NCI-H82 treated with DMSO at 0.1 percent for 48 hours (cell line): Measurements from ENCODE around the gene GOLIM4.

Source experiments
- DNase-seq: peaks from one replicate; lab custom pipeline; 2025; ENCODE audit not compliant: unreplicated experiment; lab: John Stamatoyannopoulos, UW

GOLIM4 gene

DNA sequence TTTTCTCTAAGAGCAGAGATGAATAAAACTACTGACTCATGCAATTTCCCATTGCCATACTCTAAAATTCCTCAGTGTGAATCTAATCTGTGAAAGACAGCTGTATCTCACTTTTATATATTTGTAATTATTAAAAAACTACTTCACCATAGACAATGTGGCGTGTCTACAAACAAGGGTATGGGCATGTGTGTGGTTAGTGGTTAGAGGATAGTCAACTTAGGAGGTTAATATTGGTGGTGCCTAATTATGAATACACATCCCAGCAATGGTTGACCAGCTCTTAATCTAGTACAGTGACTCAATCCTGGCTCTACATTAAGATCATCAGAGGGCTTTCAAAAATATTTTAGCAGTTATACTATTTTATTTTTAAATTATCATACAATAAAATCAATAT is 94.5 kb downstream of the GOLIM4 start:
- no peak for DNase-seq

DNA sequence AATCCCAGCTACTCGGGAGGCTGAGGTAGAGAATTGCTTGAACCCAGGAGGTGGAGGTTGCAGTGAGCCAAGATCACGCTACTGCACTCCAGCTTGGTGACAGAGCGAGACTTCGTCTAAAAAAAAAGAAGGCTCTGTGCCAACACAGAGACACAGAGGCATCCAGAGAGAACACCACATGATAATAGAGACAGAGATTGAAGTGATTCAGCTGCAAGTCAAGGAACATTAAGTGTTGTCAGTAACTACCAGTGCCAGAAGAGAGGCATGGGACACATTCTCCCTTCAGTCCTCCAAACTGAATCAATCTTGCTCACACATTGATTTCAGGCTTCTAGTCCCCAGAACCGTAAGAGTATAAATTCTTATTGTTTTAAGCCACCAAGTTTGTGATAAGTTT is 97.5 kb downstream of the GOLIM4 start:
- DNase-seq, result no peak

GRCh38 chr3:167996514-167996913 is 99.2 kb downstream of the GOLIM4 start:
- no peak for DNase-seq

DNA sequence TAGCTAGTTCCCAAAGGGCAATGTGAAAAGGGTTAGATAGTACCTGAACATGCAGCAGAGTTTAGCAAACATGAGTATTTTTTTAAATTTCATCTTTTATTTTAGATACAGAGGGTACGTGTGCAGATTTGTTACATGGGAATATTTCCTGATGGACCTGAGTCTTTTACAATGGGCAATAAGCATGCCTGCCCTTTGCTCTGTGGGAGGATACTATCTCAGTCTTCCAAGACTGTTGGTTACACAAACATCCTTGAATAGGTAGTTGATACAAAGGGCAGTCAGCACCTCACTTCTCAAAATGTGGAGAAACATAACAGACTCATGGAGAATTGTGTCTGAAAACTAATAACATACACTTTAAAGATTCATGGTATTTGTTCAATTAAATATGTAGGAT is 103.3 kb downstream of the GOLIM4 start:
- no peak for DNase-seq

- no peak for DNase-seq
These were observed 104.5 kb downstream of the GOLIM4 start for GRCh38 chr3:167991213-167991612.

DNA sequence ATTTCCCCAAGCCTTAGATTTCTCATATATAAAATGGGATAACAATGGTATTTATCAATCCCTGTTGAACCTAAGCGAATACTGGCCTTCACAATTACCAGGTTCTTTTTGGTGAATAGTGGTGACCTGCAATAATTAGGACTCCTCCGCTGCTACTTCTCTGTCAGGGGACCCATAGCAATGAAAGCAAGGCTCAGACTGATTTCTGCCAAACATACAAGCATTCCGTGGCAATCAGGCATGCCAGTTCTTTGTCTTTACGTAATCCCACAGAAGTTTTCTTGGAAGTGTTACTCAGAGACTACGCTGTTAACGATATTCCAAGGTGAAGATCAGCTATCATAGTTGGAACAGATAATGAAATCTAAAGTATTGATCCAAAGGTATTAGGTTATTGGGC is 105.7 kb downstream of the GOLIM4 start:
- no peak for DNase-seq

- no peak for DNase-seq
These were observed 106.7 kb downstream of the GOLIM4 start for GRCh38 chr3:167989066-167989465.

DNA sequence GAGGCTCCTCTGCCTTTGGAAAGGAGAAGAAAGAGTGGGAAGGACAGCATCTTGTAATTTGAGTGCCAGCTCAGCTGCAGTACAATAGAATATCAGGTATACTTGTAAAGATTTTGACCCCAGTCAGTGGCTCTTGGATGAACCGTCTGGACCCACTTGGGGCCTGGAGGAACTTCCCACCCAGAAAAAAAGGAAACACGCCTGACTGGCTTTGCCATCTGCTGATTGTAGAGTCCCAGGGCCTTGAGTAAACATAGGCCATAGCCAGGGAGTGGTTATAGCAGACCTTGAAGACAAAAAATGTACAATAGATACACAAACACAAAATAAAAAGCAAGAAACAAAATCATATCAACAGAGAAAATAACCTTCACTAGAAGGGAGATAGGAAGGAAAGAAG is 112.1 kb downstream of the GOLIM4 start:
- no peak for DNase-seq

DNA sequence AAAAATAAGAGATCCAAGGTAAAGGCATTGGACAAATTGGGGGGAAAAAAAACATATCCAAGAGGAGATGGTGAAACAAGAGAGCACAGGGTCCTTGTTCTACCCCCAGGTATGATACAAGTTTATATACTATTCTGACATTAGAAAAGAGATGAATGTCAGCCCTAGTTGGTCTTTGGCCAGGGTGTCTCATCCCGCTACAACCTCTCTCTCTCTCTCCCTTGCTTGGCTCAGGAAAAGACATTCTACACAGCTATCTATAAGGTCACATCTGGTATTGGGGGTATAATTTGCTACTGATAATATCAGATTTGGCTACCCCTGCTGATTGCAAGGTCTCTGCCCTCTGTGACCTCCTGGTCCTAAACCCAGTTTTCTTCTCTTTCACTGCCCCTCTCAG is 117.2 kb downstream of the GOLIM4 start:
- no peak for DNase-seq

DNA sequence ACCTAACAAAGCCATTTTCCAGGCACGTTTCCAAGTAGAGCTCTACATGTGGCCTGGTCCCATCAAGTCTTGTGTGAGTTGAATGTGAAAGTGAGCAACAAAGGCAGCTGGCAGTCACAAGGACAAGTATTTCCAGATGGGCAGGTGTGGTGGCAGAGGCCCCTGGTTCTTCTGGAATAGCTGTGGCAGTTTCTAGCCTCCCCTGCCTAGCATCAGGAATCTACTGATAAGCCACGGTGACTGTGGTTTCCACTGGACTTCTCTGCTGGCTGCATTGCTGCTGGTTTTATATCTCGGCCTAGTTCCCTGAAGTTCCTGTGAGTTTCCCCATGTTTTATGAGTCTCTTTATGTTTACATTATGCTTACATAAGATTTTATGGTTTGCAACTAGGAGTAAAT is 117.7 kb downstream of the GOLIM4 start:
- DNase-seq, result no peak

- DNase-seq, result no peak
These were observed 119.0 kb downstream of the GOLIM4 start for GRCh38 chr3:167976516-167977361.

GRCh38 chr3:167973901-167974300 is 121.8 kb downstream of the GOLIM4 start:
- DNase-seq, result no peak

DNA sequence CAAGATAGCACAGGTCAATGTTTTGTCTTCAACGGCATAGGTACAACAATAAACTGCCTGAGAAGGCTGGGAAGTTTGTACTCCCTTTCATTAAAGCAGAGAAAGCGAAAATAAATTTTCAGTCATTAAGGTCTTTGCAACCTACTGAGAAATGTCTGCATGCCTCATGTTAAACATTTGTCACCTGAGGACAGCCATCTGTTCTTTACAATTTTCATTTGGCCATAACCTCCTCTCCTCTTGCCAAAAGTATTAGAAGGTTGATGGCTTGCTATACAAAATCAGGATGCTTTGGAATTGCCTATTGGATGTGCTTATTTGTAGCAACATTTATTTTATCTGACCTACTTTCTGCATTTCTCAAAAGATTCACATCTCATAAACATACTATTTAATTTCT is 122.7 kb downstream of the GOLIM4 start:
- DNase-seq, result no peak

DNA sequence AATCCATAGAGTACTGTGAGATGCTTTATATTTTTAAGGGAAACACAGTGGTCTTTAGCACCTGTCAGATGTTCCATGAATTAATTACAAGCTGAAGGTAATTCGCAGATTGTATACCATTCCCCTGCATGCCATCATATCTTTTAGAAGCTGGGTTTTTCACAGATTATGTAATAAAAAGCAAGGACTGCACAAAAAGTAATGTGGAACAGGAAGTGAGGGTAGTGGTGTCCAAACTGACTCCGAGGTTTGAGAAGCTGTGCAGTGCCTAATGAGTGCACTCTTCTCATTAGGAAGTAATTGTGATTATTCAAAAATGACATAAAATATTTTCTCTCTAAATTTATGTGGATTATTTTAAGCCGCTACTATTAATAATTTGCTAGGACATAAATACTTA is 123.2 kb downstream of the GOLIM4 start:
- DNase-seq, result no peak

DNA sequence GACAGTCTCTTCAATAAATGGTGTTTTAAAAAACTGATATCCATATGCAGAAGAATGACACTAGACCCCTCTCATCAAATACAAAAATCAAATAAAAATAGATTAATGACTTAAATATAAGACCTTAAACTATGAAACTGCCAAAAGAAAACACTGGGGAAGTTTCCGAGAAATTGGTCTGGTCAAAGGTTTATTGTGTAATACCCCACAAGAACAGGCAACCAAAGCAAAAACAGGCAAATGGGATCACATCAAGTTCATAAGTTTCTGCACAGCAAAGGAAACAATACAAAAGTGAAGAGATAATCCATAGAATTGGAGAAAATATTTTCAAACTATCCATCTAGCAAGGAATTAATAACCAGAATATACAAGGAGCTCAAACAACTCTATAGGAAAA is 126.2 kb downstream of the GOLIM4 start:
- no peak for DNase-seq

DNA sequence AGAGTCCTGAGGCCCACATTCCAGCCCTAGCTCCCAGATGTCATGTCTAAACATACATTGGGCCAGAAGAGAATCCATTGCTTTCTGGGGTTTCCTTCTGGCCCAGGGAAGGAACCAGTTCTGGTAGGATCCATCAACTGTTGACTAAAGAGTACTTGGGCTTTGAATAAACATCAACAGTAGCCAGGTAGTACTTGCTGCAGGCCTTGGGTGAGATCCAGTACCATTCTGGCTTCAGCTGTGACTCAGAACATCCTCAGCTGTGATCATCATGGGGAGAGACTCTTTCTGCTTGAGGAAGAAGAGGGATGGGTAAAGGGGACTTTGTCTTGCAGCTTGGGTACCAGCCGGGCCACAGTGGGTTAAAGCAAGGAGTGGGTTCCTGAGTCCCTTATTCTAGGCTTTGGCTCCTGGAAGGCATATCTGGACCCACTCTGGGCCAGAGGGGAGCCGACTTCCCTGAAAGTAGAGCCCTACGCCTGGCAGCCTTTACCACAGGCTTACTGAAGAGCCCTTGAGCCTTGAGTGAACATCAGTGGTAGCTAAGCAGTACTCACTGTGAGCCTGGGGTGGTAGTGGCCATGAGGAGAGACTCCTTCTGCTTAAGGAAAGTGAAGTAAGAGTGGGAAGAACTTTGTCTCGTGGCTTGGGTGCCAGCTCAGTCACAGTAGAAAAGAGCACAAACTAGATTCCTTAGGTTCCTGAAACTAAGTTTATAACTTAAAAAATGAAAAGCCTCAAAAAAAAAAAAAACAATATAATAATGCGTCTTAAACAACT is 128.3 kb downstream of the GOLIM4 start:
- DNase-seq, result no peak
